DMS79 (cell line): ENCODE results near the gene ZNF823.

Experiments
- DNase-seq: peaks from one replicate; lab custom pipeline; 2025; lab: John Stamatoyannopoulos, UW

ZNF823 gene

DNA sequence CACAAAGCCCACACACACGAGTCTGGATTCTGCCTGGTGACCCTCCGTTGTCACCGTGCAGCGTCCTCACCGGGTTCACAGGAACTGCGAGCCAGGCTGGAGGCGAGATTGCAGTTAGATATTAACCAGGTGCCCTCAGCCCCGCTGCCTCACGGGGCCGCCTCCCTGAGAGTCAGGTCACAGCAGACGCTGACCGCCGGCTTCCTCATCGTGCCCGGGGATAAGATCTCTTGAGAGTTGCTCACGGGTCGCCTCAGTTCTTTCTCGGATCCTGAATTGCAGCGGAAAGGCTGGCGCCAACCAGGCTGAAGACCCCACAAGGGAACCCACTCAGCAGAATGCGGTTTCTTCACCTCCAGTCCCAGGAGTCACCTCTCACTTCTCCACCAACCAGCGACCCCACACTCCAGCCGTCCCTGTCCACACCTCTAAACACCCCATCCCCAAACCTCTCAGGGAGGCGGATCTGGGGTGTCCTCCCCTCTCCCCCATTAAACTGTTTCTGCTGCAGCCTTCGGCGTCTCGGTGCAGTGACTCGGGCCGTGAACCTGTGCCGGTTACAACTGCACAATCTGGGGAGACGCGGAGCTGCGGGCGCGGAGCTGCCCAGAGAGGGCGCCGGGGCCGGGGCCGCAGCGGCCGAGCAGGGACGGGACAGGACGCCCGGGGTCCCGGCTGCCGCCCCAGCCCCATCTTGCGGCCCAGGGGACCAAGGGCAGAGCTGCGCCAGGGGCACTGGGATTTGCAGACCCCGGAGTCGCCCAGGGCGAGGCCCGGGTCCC, 591 bp downstream of the ZNF823 start:
- peak; percentile 23 for DNase-seq

DNA sequence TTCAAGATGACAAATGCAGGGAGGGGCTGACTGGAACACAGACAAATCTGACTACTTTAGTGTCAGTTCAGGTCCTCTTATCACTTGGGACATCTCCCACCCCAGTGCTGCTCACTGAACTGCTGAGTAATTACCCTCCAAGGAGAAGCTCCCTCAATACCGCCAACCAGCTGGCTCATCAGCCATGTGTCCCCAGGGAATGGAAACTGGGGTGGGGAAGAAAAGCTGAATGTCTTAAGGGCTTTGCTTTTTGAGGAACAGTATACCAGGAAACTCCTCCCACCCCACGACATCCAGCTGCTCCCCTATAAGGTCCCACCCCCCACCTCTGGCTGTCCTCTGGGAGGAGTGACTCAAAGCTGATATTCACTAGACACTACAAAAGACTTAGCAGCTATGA, 2.0 kb downstream of the ZNF823 start:
- DNase-seq = no peak

DNA sequence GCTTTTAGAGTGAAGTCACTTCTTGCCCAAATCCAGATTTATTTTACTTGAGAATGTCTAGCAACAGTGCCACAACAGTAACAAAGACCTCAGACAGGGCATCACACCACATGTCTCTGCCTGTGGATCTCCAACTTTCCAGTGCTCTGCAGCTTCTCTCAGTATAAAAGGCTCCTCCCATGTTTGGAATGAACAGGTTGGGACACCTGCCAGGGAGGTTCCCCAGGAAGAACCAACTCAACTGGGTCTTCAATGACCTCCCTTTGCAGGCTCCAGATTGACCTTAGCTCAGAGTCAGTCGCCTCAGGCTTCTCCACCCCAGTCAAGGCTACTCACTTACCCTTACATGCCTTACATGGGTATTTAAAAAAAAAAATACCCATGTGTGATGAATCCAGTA, 3.4 kb downstream of the ZNF823 start:
- DNase-seq = no peak

DNA sequence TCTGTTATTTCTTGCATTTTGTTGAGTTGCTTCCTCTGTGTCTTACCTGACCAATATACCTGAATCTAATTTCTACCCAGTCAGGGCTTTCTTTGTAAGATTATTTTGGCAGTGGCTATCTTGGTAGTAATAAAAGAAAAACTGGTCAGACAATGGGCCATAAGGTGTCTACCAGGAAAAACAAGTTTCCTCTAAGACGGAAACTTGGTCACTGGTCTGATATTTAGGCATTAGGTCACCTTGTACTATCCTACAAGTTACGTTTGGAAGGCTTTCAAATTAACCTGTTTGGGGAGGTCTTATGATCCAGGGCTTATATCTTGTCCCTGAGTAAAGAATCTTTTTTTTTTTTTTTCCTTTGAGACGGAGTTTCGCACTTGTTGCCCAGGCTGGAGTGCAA, 9.2 kb downstream of the ZNF823 start:
- DNase-seq = no peak

DNA sequence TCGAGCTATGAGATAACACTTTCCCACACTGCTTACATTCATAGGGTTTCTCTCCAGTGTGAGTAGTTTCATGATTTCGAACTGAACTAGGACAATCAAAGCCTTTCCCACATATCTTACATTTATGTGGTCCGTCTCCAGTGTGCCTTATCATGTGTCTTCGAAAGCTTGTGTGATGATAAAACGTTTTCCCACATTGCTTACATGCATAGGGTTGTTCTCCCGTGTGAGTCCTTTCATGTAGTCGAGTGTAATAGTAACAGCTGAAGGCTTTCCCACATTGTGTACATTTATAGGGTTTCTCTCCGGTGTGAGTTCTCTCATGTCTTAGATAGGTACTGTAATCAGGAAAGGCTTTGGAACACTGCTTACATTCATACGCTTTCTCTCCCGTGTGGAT, 16.3 kb downstream of the ZNF823 start:
- DNase-seq = no peak

DNA sequence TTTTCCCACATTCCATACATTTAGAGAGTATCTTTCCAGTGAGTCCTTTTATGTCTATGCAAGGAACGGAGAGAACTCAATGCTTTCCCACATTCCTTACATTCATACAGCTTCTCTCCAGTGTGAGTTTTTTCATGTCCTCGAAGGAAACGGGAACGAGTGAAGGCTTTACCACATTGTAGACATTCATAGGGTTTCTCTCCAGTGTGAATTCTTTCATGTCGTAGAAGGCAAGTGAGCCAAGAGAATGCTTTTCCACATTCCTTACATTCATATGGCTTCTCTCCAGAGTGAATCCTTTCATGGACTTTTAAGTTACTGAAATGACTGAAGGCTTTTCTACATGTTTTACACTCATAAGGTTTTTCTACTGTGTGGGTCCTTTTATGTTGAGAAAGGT, 17.1 kb downstream of the ZNF823 start:
- no peak for DNase-seq

DNA sequence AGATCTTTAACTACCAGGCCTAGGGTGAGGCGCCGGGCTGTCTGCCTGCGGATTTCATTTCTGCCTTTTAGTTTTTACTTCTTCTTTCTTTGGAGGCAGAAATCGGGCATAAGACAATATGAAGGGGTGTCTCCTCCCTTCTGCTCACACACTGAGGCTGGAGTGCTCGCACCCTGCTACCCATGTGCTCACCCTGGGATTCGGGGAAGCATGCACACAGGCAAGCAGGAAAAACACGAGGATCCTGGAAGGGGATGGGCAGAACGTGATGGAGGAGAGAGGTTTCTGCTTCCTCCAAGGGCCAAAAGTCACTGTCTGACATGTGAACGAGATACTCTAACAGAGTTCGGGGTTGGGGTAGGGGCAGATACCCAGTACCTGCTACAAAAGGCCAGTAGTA, 28.4 kb downstream of the ZNF823 start:
- DNase-seq = no peak

DNA sequence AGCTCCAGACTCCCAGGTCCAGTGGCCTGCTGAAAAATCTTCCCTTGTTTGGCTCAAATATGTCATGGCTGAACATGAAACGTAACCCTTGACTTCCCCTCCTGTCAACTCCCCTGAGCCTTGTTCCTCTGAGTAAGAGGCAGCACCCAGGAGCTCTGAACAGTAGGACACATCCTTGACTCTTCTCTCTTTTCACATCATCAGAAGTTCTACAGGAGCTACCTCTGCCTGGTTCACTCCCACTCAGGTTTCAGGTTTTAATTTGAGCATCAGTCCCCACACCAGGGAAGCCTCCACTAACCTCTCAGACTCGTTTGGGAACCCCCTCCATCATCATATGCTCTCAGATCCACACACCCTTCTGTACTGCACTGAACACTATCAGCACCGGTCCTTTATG, 30.3 kb downstream of the ZNF823 start:
- no peak for DNase-seq

DNA sequence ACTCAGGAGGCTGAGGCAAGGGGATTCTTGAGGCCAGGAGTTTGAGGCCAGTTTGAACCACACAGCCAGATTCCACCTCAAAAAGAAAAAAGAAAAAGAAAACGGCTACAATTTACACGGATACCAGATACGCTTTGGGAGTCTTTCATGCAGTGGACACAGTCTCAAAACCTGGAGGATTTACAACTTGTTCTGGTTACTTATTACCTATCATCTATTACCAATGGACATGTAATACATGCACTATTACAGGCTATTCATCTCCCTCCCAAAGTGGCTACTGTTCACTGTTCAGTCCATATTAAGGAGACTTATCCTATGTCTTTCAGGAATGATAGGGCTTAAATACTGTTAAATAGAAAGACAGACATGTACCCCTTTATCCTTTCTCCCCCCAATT, 33.3 kb downstream of the ZNF823 start:
- DNase-seq = no peak

DNA sequence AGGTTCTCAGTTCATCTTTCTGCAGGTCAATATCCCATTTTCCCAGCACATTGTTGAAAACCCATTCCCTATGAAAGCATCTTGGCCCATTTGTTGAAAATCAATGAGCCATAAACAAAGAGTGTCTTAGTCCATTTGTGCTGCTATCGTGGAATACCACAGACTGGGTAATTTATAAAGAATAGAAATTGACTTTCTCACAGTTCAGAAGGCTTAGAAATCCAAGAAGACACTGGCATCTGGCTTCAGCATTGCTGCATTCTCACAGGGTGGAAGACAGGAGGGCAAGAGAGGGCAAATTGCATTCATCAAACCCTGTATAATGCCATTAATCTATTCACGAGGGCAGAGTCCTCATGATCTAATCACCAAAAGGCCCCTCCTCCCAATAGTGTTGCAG, 34.1 kb downstream of the ZNF823 start:
- no peak for DNase-seq

DNA sequence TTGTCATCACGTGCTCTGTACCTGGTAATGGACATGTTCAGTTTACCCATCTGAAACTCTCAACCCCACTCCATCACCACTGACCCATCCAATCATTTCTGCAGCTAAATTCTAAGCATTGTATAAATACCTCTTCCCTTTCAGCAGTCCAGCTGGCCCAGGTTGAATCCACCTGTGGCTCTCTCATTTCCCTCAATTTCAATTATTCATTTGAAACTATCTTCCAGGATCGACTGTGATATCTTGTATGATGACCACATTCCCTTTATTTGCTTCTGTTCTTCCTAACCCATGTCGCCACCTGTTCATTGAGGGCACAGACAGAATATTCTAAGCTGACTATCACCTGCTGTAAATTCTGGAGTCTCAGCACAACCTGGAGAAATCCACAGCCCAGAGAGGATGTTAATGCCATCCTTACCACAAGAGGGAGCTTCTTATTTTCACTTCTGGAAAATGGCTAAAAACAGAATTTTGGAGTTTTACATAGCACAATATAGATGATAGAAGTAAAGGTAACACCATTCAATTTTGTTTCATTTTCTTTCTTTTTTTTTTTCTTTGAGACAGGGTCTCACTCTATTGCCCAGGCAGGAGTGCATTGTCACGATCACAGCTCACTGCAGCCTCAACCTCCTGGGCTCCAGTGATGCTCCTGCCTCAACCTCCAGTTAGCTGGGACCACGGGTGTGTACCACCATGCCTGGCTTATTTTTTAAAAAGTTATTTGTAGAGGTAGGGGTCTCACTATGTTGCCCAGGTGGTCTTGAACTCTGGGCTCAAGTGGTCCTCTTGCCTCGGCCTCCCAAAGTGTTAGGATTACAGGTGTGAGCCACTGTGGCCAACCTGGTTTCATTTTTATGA, 38.6 kb downstream of the ZNF823 start:
- no peak for DNase-seq

DNA sequence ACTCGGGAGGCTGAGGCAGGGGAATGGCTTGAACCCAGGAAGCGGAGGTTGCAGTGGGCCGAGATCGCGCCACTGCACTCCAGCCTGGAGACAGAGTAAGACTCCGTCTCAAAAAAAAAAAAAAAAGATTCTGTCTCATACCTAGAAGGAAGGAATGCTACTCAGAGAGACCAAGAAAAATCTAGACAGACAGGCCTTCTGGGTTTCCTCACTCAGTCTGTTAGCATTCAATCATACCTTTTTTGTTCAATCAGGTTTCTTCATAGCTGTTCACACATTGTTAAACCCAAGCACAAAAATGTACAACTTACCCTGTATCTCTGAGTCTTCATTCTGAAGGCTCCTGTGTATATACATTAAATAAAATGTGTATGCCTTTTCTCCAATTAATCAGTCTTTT, 40.5 kb downstream of the ZNF823 start:
- DNase-seq = no peak

DNA sequence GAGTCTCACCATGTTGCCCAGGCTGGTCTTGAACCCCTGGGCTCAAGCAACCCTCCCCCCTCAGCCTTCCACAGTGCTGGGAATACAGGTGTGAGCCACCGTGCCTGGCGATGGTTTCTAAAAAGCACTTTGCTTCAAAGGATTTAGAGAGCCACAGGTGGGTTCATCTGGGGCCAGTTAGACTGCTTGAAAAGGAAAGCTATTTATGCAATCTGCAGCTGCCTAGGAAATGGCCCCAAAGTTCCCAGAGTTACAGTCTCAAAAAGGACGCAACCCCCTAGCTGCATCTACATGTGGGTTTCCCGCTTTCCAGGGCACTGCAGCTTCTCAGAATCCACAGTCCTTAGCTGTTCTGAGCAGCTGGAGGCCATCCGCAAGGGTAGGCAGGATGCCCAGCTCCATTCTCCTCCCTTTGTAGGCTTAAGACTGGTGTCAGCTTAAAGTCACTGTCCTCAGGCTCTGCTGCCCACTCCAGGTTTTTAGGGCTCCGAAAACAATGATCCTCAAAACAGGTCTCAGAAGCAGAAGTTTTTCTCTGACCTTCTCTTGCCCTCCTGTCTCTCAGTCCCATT, 41.4 kb downstream of the ZNF823 start:
- DNase-seq = no peak

DNA sequence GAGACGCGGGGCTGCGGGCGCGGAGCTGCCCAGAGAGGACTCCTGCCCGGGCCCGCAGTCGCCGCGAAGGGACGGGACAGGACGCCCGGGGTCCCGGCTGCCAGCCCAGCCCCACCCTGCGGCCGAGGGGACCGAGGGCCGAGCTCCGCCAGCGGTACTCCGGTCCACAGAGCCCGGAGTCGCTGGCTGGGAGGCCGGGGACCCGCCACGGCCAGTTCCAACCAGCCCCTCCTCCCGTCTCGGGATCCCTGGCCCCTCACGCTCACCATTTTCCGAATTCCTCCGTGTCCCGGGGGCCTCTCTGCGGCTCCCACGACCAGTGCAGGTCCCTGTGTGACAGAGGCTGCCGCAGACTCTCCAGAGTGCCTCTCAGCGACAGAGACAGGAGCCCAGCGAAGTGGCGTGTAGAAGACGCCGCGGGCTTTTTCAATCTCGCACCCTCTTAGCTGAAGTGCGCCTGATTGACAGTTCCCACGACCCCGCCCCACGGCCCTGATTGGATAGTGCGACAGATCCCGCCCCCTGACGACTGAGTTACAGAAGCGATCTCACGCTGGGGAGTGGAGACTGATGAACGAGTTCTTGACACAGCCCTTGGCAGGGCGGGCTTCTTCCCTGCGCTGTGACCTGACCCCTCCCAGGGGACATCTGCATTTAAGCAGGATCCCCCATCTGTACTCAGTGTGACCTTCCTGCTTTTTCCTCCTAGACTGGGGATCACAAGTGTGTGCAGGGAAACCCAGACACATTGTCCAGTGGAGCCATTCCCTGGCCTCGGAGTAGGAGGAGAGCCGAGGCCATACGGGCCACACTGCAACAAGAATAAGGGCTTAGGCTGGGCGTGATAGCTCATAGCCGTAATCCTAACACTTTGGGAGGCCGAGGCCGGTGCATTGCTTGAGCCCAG, 44.0 kb downstream of the ZNF823 start:
- peak; percentile 91 for DNase-seq

DNA sequence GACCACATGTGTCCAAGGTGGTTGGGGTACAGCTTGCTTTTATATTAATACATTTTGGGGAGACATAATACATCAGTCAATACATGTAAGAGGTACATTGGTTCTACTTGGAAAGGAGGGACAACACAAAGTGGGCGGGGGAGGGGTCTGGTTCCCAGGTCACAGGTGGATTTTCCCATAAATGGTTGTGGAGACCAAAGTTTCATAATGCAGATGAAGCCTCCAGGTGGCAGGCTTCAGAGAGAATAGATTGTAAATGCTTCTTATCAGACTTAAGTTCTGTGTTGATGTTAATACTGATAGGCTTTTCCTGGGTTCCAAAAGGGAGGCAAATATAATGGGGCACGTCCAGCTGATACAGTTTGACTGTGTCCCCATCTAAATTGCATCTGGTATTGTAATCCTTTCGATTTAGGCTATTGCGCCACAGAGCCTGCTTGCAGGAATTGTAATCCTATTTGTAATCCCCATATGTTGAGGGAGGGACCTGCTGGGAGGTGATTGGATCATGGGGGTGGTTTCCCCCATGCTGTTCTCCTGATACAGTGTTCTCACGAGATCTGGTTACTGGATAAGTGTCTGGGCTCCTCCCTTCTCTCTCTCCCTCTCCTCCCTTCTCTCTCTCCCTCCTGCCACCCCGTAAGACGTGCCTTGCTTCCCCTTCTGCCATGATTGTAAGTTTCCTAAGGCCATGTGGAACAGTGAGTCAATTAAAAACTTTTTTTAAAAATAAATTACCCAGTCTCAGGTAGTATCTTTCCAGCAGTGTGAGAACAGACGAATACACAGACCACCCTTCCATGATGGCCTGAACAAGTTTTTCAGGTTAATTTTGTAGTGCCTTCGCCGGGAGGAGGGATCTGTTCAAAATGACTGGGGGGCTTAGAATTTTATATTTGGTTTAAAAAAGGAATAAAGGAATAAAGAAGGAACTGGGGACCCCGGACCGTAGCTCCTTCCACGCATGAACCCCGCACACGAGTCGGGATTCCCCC, 44.9 kb downstream of the ZNF823 start:
- DNase-seq = no peak

DNA sequence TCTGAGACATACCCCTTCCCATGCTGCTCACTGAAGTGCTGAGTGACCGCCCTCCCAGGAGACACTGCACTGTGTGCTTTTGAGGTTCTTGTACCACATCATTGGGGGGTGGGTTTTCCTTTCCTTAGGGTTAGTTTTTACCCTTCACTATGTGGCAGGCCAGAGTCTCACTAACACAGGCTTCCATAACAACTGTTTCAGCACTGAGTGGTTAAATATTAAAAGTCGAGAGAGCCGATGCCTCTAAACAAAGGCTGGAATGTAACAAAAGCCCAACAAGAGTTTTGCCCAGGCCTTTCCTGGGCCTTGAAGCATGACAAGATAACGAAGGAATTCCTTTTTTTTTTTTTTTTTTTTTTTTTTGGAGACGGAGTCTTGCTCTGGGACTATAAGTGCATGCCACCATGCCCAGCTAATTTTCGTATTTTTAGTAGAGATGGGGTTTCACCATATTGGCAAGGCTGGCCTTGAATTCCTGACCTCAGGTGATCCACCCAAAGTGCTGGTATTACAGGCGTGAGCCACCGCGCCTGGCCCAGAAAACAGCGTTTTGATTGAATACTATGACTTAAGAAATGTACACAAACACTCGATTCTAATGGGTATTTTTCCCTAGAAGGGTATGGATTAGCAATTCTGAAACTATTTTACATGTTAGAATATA, 46.5 kb downstream of the ZNF823 start:
- no peak for DNase-seq

DNA sequence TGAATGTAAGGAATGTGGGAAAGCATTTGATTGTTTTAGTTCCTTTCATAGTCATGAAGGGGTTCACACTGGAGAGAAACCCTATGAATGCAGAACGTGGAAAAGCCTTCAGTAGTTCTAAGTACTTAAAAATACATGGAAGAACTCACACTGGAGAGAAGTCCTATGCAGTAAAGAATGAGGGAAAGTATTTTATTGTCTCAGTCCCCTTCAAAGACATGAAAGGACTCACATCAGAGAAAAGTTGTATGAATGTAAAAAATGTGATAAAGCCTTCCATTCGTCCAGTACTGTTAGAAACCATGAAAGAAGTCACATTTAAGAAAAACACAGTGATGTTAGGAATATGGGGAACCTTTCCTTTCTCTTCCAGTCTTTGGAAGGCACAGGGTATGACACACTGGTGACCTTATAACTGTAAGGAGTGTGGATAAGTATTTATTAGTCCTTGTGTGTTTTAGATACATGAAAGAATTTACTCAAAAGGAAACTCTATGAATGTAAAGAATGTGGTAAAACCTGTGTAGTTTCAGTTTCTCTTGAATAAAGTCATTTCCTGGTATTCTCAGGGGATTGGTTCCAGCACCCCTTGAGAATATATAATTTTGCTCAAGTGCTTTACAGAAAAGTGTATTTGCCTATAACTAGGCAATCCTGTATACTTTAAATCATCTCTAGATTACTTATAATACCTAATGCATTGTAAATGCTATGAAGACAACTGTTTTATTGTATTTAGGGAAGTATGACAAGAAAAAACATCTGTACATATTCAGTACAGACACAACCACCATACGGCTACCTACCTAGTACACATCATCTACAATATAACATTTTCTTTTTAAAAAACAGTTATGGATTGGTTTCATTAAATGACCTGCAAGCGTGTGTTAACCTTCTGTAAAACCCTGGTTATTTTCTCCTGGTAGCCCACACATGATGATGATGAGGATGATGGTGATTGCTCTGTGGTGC, 52.8 kb downstream of the ZNF823 start:
- no peak for DNase-seq

DNA sequence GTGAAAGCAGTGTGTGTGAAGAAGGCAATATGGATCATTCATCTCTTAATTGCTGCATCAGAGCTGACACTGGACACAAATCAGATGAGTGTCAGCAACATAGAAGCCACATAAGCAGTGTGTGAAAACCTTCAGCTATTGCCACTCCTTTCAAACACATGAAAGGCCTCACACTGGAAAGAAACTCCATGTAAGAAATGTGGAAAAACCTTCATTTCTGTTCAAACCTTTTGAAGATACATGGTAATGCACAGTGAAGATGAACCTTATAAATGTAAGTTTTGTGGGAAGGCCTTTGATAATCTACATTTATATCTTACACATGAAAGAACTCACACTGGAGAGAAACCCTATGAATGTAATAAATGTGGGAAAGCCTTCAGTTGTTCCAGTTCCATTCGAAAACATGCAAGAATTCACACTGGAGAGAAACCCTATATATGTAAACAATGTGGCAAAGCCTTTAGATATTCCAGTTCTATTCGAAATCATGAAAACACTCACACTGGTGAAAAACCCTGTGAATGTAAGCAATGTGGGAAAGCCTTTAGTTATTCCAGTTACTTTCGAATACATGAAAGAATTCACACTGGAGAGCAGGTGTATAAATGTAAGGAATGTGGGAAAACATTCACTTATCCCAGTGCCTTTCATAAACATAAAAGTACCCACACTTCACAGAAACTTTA, 53.6 kb downstream of the ZNF823 start:
- no peak for DNase-seq
